HepG2 (cell line): Measurements from ENCODE around the gene ADAMTS4. TPM values are rescaled to one million over a fixed set of nuclear protein-coding genes. Genes with fewer than 3 reads are reported as not detected.

Source experiments
- ATAC-seq: fragments of 200-7000 bp; cut with Tn5 transposase; 3 replicates; pipeline ENCODE4 v1.9.1; 2020; ENCODE audit warnings: mild to moderate bottlenecking, moderate library complexity
- BruUV-seq: library from RNA; stranded (reverse); fragments of 400-500 nt; replicated peaks from 2 replicates; lab custom pipeline; 2021; lab: Mats Ljungman, UMichigan
- CTCF ChIA-PET: fragments of 300-600 bp; formaldehyde crosslinking; extraction: SDS; loops from one replicate; lab custom pipeline; 2021; ENCODE audit warnings: low total read pairs, inconsistent platforms, low intra/inter-chr PET ratio; lab: Yijun Ruan, JAX
- POLR2A ChIA-PET: fragments of 350-600 bp; sonication (Branson Sonifier 250); formaldehyde crosslinking; loops from one replicate; lab custom pipeline; 2020; ENCODE audit warnings: antibody characterized with exemption, inconsistent platforms; lab: Yijun Ruan, JAX
- DNase-seq: peaks from one replicate; pipeline ENCODE4 v3.0.0-alpha.2; 2015; ENCODE audit warnings: low spot score
- FAIRE-seq: peaks from 3 replicates; lab custom pipeline; 2011; peaks lifted over from hg19 to GRCh38; lab: Jason Lieb, UNC
- H2AFZ ChIP-seq: one replicate; pipeline ENCODE4 v1.6.1; 2011; ENCODE audit warnings: low read length, inconsistent platforms
- H3K27ac ChIP-seq: fragments of 300-600 bp; 3 replicates; pipeline ENCODE4 v1.8.0; 2011; ENCODE audit warnings: mixed run types, mild to moderate bottlenecking, mixed read lengths, low read length, inconsistent platforms; ENCODE audit not compliant: insufficient read depth; ENCODE audit errors: extremely low read length
- H3K27me3 ChIP-seq, 2 experiments: fragments of 200-600 bp in 1 of 2; 2 replicates in 1 of 2; 3 replicates in 1 of 2; pipeline versions ENCODE4 v1.6.0 to v1.8.0; 2011; ENCODE audit warnings: low read length in 2 of 2, mild to moderate bottlenecking in 2 of 2, moderate library complexity in 2 of 2, inconsistent platforms in 1 of 2; ENCODE audit not compliant: insufficient read depth in 2 of 2, control insufficient read depth in 1 of 2
- H3K36me3 ChIP-seq, 2 experiments: fragments of 200-600 bp in 1 of 2; replicated peaks in 1 of 2; 2 replicates in 1 of 2; 3 replicates in 1 of 2; pipeline versions ENCODE4 v1.5.1 to v1.8.0; 2011; ENCODE audit warnings: low read length in 2 of 2, inconsistent platforms in 1 of 2; ENCODE audit not compliant: insufficient read depth in 2 of 2, control insufficient read depth in 1 of 2
- H3K4me1 ChIP-seq: 2 replicates; pipeline ENCODE4 v1.5.1; 2012; ENCODE audit warnings: low read length, inconsistent platforms; ENCODE audit not compliant: insufficient read depth
- H3K4me2 ChIP-seq: 2 replicates; pipeline ENCODE4 v1.6.0; 2011; ENCODE audit warnings: low read depth, low read length, inconsistent platforms
- H3K4me3 ChIP-seq, 3 experiments: fragments of 200-600 bp in 1 of 3; sonication (generic), shearing (Covaris generic) in 1 of 3; replicated peaks in 1 of 3; 2 replicates each; pipeline ENCODE4 v1.5.1; 2011 to 2016; ENCODE audit warnings: low read length in 3 of 3, inconsistent platforms in 2 of 3, low read depth in 2 of 3, mild to moderate bottlenecking in 2 of 3, control low read depth in 1 of 3, mixed read lengths in 1 of 3; ENCODE audit not compliant: insufficient read depth in 1 of 3
- H3K79me2 ChIP-seq: one replicate; pipeline ENCODE4 v1.6.1; 2011; ENCODE audit warnings: low read length, inconsistent platforms; ENCODE audit not compliant: insufficient read depth
- H3K9ac ChIP-seq: 2 replicates; pipeline ENCODE4 v1.6.0; 2011; ENCODE audit warnings: mild to moderate bottlenecking, low read depth, low read length, inconsistent platforms; ENCODE audit not compliant: insufficient read depth
- H3K9me3 ChIP-seq: 2 replicates; pipeline ENCODE4 v1.5.1; 2012; ENCODE audit warnings: mild to moderate bottlenecking, low read length
- H4K20me1 ChIP-seq: 2 replicates; pipeline ENCODE4 v1.6.0; 2011; ENCODE audit warnings: inconsistent platforms, mild to moderate bottlenecking, low read length, moderate library complexity; ENCODE audit not compliant: insufficient read depth
- FOXO1 ChIP-seq: sonication (generic); formaldehyde crosslinking; IDR thresholded peaks from 2 replicates; pipeline ENCODE4 v1.4.0; 2020; ENCODE audit warnings: missing genetic modification reagents
- GATA4 ChIP-seq: sonication (generic); IDR thresholded peaks from 2 replicates; pipeline ENCODE4 v1.6.1; 2016; ENCODE audit warnings: antibody characterized with exemption, low read depth, borderline replicate concordance
- GTF2F1 ChIP-seq: fragments of 150-350 bp; IDR thresholded peaks from 2 replicates; pipeline ENCODE4 v1.6.1; 2014; ENCODE audit warnings: low read length
- HDAC1 ChIP-seq: sonication (generic); formaldehyde crosslinking; IDR thresholded peaks from 2 replicates; pipeline ENCODE4 v1.5.1; 2020; ENCODE audit warnings: mild to moderate bottlenecking, missing genetic modification reagents
- JARID2 ChIP-seq: sonication (generic); formaldehyde crosslinking; IDR thresholded peaks from 2 replicates; pipeline ENCODE4 v1.8.1; 2023; ENCODE audit warnings: missing genetic modification reagents, inconsistent platforms; ENCODE audit not compliant: insufficient replicate concordance
- NR1H2 ChIP-seq: sonication (generic); formaldehyde crosslinking; IDR thresholded peaks from 2 replicates; pipeline ENCODE4 v1.8.1; 2022; ENCODE audit warnings: low read depth, missing genetic modification reagents, borderline replicate concordance
- NR2F2 ChIP-seq: IDR thresholded peaks from 2 replicates; pipeline ENCODE4 v1.6.1; 2012; ENCODE audit warnings: low read depth, inconsistent platforms, borderline replicate concordance
- PAF1 ChIP-seq: IDR thresholded peaks from 2 replicates; pipeline ENCODE4 v1.6.1; 2016; ENCODE audit warnings: missing genetic modification reagents, missing compliant biosample characterization
- PHF5A ChIP-seq: IDR thresholded peaks from one replicate; pipeline ENCODE4 v1.6.1; 2018; ENCODE audit warnings: low read depth, missing genetic modification reagents; ENCODE audit not compliant: unreplicated experiment
- WGBS: methylation state at CpG from one replicate; pipeline ENCODE4 v1.1.6; 2017; ENCODE audit warnings: low lambda C conversion rate; 5-methylcytosine and 5-hydroxymethylcytosine counted together
- in situ Hi-C: cut with HindIII; loops from 2 replicates; pipeline ENCODE4 v1.10.0; 2017; ENCODE audit warnings: low pct_unique_long_range_greater_than_20kb; ENCODE audit not compliant: extremely low pct_ligation_motif_present
- intact Hi-C: fragments of 100-400 bp; cut with micrococcal nuclease; formaldehyde crosslinking; loops from one replicate; pipeline ENCODE4 v1.10.0; 2022; ENCODE audit not compliant: unreplicated experiment
- polyA plus RNA-seq, 8 experiments: library from polyadenylated mRNA; depleted of rRNA in 3 of 8; stranded (reverse) in 7 of 8; unstranded in 1 of 8; fragments of >200 nt; fragmentation: Illumina TruSeq in 4 of 8; extraction: Trizol in 4 of 8; gene quantifications; 2 replicates each; pipeline versions ENCODE4 v1.2.1 to v1.2.3, GENCODE V29; 2011 to 2016; ENCODE audit warnings: low read depth in 4 of 8, missing spikeins in 1 of 8, mixed read lengths in 1 of 8; ENCODE audit not compliant: insufficient read depth in 1 of 8
- total RNA-seq, 5 experiments: library from RNA; depleted of rRNA; stranded (reverse); fragments of >200 nt; fragmentation: Illumina TruSeq; extraction: Trizol; gene quantifications; 2 replicates each; pipeline ENCODE4 v1.2.3, GENCODE V29; 2016; ENCODE audit warnings: low read depth in 1 of 5
- TF ChIP-seq, protein P1 (sequence below): sonication (generic); formaldehyde crosslinking; IDR thresholded peaks from 2 replicates; pipeline ENCODE4 v1.4.0; 2020; ENCODE audit warnings: low read depth, mild to moderate bottlenecking, missing genetic modification reagents
- TF ChIP-seq, protein P2 (sequence below): sonication (generic); formaldehyde crosslinking; IDR thresholded peaks from 2 replicates; pipeline ENCODE4 v1.5.0; 2020; ENCODE audit warnings: mild to moderate bottlenecking, missing genetic modification reagents

The ADAMTS4 gene
- total and polyA plus RNA-seq, 2 of the 13 experiments (the other 11 are each of a cell fraction or from before 2014, with no cell fraction given) = 0.51 to 1.7 TPM

DNA sequence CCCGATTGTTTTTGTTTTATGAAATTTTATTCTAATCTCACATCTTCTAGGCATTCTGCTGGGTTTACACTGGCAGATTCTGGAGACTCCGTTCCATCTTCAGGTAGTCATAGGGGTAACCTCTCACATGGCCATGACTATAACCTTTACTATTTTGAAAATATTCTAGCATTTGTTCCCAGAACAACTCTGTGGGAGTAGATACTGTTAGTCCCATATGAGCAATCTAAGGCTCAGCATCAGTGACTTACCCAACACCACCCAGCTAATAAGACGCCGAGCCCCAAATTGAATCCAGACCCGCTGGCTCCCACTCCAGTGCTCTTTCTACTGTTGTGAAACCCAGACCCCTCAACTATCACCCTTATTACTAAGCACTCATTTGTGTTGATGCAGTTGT is 9.8 kb downstream of the ADAMTS4 start:
- no TSS peak for BruUV-seq
- no peaks in the 10 kb centered on the region for H3K27me3 ChIP-seq
- no peak for ATAC-seq
- WGBS = 62% methylated on average over 5 of the region's 5 CpGs
- TF ChIP-seq FOXO1 (CRISPR knock-in tag) = no peak
- no peak for TF ChIP-seq PHF5A (CRISPR knock-in tag)
- TF ChIP-seq GTF2F1 = no peak
- TF ChIP-seq NR1H2 (CRISPR knock-in tag) = no peak
- no peak for TF ChIP-seq HDAC1
- TF ChIP-seq, all 625 proteins: peak for 0
- Histone ChIP-seq H3K4me2 (no peak overlapping the region), H3K9ac (no peak overlapping the region), H3K9me3 (no peaks in the 10 kb centered on the region), H3K79me2 (no peaks in the 10 kb centered on the region), H3K36me3 (no peaks in the 10 kb centered on the region; a peak in 1 of 5 replicates), H3K4me3 (no peak overlapping the region), H3K27ac (no peak overlapping the region), H3K4me1 (peaks cover 26% of the 10 kb centered on the region), H2AFZ (no peak overlapping the region), H4K20me1 (no peaks in the 10 kb centered on the region)
- ChIA-PET POLR2A (no interaction called here), CTCF (no interaction called here)
- in situ Hi-C loops (no loop called here), intact Hi-C loops (no loop called here)
- DNase-seq (no peak), FAIRE-seq (no peak)

DNA sequence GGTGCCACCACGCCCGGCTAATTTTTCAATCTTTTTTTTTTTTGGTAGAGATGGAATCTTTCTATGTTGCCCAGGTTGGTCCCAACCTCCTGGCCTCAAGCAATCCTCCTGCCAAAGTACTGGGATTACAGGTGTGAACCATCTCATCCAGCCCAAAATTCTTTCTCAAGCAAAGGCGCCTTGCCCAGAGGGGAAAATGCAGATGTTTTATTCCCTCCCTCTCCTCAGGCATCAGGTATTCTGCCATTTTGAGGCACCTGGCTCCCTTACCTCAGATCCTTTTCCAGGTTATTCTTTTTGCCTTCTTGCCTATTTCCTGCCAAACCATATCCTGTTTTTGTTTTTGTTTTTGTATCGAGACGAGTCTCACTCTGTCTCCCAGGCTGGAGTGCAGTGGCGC is 10.5 kb downstream of the ADAMTS4 start:
- H3K27me3 ChIP-seq = no peaks in the 10 kb centered on the region
- no peak for FAIRE-seq
- in situ Hi-C loops (no loop called here), intact Hi-C loops (no loop called here)
- no peaks in the 10 kb centered on the region for H3K9me3 ChIP-seq
- ATAC-seq = no peak
- TF ChIP-seq, protein P1, sequence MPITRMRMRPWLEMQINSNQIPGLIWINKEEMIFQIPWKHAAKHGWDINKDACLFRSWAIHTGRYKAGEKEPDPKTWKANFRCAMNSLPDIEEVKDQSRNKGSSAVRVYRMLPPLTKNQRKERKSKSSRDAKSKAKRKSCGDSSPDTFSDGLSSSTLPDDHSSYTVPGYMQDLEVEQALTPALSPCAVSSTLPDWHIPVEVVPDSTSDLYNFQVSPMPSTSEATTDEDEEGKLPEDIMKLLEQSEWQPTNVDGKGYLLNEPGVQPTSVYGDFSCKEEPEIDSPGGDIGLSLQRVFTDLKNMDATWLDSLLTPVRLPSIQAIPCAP (CRISPR knock-in tag) = no peak
- TF ChIP-seq GATA4 (no peak), PAF1 (CRISPR knock-in tag) (no peak), NR2F2 (no peak), JARID2 (CRISPR knock-in tag) (no peak)
- TF ChIP-seq, protein P2, sequence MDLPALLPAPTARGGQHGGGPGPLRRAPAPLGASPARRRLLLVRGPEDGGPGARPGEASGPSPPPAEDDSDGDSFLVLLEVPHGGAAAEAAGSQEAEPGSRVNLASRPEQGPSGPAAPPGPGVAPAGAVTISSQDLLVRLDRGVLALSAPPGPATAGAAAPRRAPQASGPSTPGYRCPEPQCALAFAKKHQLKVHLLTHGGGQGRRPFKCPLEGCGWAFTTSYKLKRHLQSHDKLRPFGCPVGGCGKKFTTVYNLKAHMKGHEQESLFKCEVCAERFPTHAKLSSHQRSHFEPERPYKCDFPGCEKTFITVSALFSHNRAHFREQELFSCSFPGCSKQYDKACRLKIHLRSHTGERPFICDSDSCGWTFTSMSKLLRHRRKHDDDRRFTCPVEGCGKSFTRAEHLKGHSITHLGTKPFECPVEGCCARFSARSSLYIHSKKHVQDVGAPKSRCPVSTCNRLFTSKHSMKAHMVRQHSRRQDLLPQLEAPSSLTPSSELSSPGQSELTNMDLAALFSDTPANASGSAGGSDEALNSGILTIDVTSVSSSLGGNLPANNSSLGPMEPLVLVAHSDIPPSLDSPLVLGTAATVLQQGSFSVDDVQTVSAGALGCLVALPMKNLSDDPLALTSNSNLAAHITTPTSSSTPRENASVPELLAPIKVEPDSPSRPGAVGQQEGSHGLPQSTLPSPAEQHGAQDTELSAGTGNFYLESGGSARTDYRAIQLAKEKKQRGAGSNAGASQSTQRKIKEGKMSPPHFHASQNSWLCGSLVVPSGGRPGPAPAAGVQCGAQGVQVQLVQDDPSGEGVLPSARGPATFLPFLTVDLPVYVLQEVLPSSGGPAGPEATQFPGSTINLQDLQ = no peak
- H2AFZ ChIP-seq = no peak overlapping the region
- H3K36me3 ChIP-seq = no peaks in the 10 kb centered on the region; a peak in 1 of 5 replicates
- no peak overlapping the region for H3K4me2 ChIP-seq
- CTCF ChIA-PET = no interaction called here
- no peaks in the 10 kb centered on the region for H3K79me2 ChIP-seq
- no peak overlapping the region for H3K27ac ChIP-seq
- H3K9ac ChIP-seq = no peak overlapping the region
- no TSS peak for BruUV-seq
- H3K4me1 ChIP-seq = peaks cover 19% of the 10 kb centered on the region
- no peak for DNase-seq
- no peak overlapping the region for H3K4me3 ChIP-seq
- H4K20me1 ChIP-seq = no peaks in the 10 kb centered on the region
- WGBS = 74% methylated on average over 6 of the region's 6 CpGs
- POLR2A ChIA-PET = no interaction called here
